ENCODE measurements around the gene SMC4. TPM values are rescaled to one million over a fixed set of nuclear protein-coding genes. Genes with fewer than 3 reads are reported as not detected.

The SMC4 gene
- total RNA-seq, 1 donor from 2014 or later, result 34.1 TPM

GRCh38 chr3:160398820-160399124 is 678 bp upstream of the SMC4 start:
- no peak for TF ChIP-seq EZH2 (IDR thresholded peaks at IDR 0.05; ENCODE audit: insufficient read depth, low read length)
- TF ChIP-seq CTCF (IDR thresholded peaks at IDR 0.05; ENCODE audit: insufficient read depth, low read depth, low read length), result no peak
- peak overlapping the region; percentile 98 for H3K27ac Mint-ChIP-seq (ENCODE audit: unreplicated experiment)
- peaks cover 10% of the 10 kb centered on the region for H3K4me1 Mint-ChIP-seq (ENCODE audit: low read depth, unreplicated experiment)
- Histone ChIP-seq H3K27me3 (ENCODE audit: insufficient read depth, low read length) (no peaks in the 10 kb centered on the region), H3K4me2 (ENCODE audit: low read length) (peak overlapping the region; percentile 94), H3K4me3 (ENCODE audit: insufficient read depth, low read depth, low read length) (peak overlapping the region; percentile 97), H3K9me3 (ENCODE audit: insufficient read depth, low read depth, low read length) (no peaks in the 10 kb centered on the region), H3K4me1 (ENCODE audit: insufficient read depth, low read length) (peaks cover 16% of the 10 kb centered on the region), H3K27ac (ENCODE audit: low read depth, low read length) (peak overlapping the region; percentile 92), H3K9ac (ENCODE audit: low read length) (peak overlapping the region; percentile 96), H3K79me2 (ENCODE audit: insufficient read depth, low read length) (peaks cover 80% of the 10 kb centered on the region), H2AFZ (ENCODE audit: low read depth, low read length) (peak overlapping the region; percentile 93), H4K20me1 (ENCODE audit: insufficient read depth, low read length) (peaks cover 14% of the 10 kb centered on the region), H3K36me3 (ENCODE audit: insufficient read depth, low read length) (no peaks in the 10 kb centered on the region)
- DNase-seq (ENCODE audit: low read depth) (no peak), FAIRE-seq (no peak)
- peak overlapping the region; percentile 97 for H3K4me3 Mint-ChIP-seq (ENCODE audit: unreplicated experiment)
- H3K9me3 Mint-ChIP-seq (ENCODE audit: unreplicated experiment), result no peaks in the 10 kb centered on the region
- H3K36me3 Mint-ChIP-seq (ENCODE audit: low read depth, unreplicated experiment), result peaks cover 1% of the 10 kb centered on the region
- H3K27me3 Mint-ChIP-seq (ENCODE audit: low read depth, unreplicated experiment), result no peaks in the 10 kb centered on the region

- H3K4me1 Mint-ChIP-seq (ENCODE audit: low read depth, unreplicated experiment), result peaks cover 14% of the 10 kb centered on the region
- peaks cover 16% of the 10 kb centered on the region for H3K4me1 ChIP-seq (ENCODE audit: insufficient read depth, low read length)
- H3K4me3 Mint-ChIP-seq (ENCODE audit: unreplicated experiment), result peak overlapping the region; percentile 97
- H3K27me3 ChIP-seq (ENCODE audit: insufficient read depth, low read length), result no peaks in the 10 kb centered on the region
- H3K27me3 Mint-ChIP-seq (ENCODE audit: low read depth, unreplicated experiment), result no peaks in the 10 kb centered on the region
- H3K4me2 ChIP-seq (ENCODE audit: low read length), result peak overlapping the region; percentile 94
- peak overlapping the region; percentile 98 for H3K27ac Mint-ChIP-seq (ENCODE audit: unreplicated experiment)
- no peaks in the 10 kb centered on the region for H3K9me3 Mint-ChIP-seq (ENCODE audit: unreplicated experiment)
- peaks cover 1% of the 10 kb centered on the region for H3K36me3 Mint-ChIP-seq (ENCODE audit: low read depth, unreplicated experiment)
- DNase-seq (ENCODE audit: low read depth) (peak; percentile 48), FAIRE-seq (no peak)
- H4K20me1 ChIP-seq (ENCODE audit: insufficient read depth, low read length), result peaks cover 14% of the 10 kb centered on the region
- H3K79me2 ChIP-seq (ENCODE audit: insufficient read depth, low read length), result peaks cover 84% of the 10 kb centered on the region
- peak overlapping the region; percentile 93 for H2AFZ ChIP-seq (ENCODE audit: low read depth, low read length)
- H3K27ac ChIP-seq (ENCODE audit: low read depth, low read length), result peak overlapping the region; percentile 92
- peak overlapping the region; percentile 97 for H3K4me3 ChIP-seq (ENCODE audit: insufficient read depth, low read depth, low read length)
- TF ChIP-seq CTCF (IDR thresholded peaks at IDR 0.05; ENCODE audit: insufficient read depth, low read depth, low read length) (no peak), EZH2 (IDR thresholded peaks at IDR 0.05; ENCODE audit: insufficient read depth, low read length) (no peak)
- no peaks in the 10 kb centered on the region for H3K9me3 ChIP-seq (ENCODE audit: insufficient read depth, low read depth, low read length)
- H3K36me3 ChIP-seq (ENCODE audit: insufficient read depth, low read length), result no peaks in the 10 kb centered on the region
- H3K9ac ChIP-seq (ENCODE audit: low read length), result peak overlapping the region; percentile 96
These were observed 716 bp downstream of the SMC4 start for GRCh38 chr3:160400030-160400701.

- Mint-ChIP-seq H3K4me1 (ENCODE audit: low read depth, unreplicated experiment) (peaks cover 10% of the 10 kb centered on the region), H3K9me3 (ENCODE audit: unreplicated experiment) (no peaks in the 10 kb centered on the region), H3K27me3 (ENCODE audit: low read depth, unreplicated experiment) (no peaks in the 10 kb centered on the region), H3K36me3 (ENCODE audit: low read depth, unreplicated experiment) (peaks cover 1% of the 10 kb centered on the region), H3K27ac (ENCODE audit: unreplicated experiment) (peak overlapping the region; percentile 98), H3K4me3 (ENCODE audit: unreplicated experiment) (peak overlapping the region; percentile 97)
- no peaks in the 10 kb centered on the region for H3K27me3 ChIP-seq (ENCODE audit: insufficient read depth, low read length)
- FAIRE-seq (no peak), DNase-seq (ENCODE audit: low read depth) (no peak)
- peak overlapping the region; percentile 93 for H2AFZ ChIP-seq (ENCODE audit: low read depth, low read length)
- peak overlapping the region; percentile 96 for H3K9ac ChIP-seq (ENCODE audit: low read length)
- peaks cover 90% of the 10 kb centered on the region for H3K79me2 ChIP-seq (ENCODE audit: insufficient read depth, low read length)
- no peak for TF ChIP-seq EZH2 (IDR thresholded peaks at IDR 0.05; ENCODE audit: insufficient read depth, low read length)
- no peak for TF ChIP-seq CTCF (IDR thresholded peaks at IDR 0.05; ENCODE audit: insufficient read depth, low read depth, low read length)
- no peaks in the 10 kb centered on the region for H3K36me3 ChIP-seq (ENCODE audit: insufficient read depth, low read length)
- H4K20me1 ChIP-seq (ENCODE audit: insufficient read depth, low read length), result peaks cover 14% of the 10 kb centered on the region
- H3K9me3 ChIP-seq (ENCODE audit: insufficient read depth, low read depth, low read length), result no peaks in the 10 kb centered on the region
- peak overlapping the region; percentile 92 for H3K27ac ChIP-seq (ENCODE audit: low read depth, low read length)
- H3K4me1 ChIP-seq (ENCODE audit: insufficient read depth, low read length), result peaks cover 11% of the 10 kb centered on the region
- H3K4me3 ChIP-seq (ENCODE audit: insufficient read depth, low read depth, low read length), result peak overlapping the region; percentile 97
- peak overlapping the region; percentile 94 for H3K4me2 ChIP-seq (ENCODE audit: low read length)
These were observed 1.3 kb downstream of the SMC4 start for GRCh38 chr3:160400702-160401150.
